Chondrocyte (in vitro differentiated cells): Measurements from ENCODE around the gene MED13. TPM values are rescaled to one million over a fixed set of nuclear protein-coding genes. Genes with fewer than 3 reads are reported as not detected.

ENCODE experiments used
- DNase-seq: peaks from one replicate; pipeline ENCODE4 v3.0.0; 2021; ENCODE audit warnings: mixed read lengths, low spot score
- H3K27ac Mint-ChIP-seq: one replicate; pipeline ENCODE4 v1.8.0; 2021; ENCODE audit warnings: mild to moderate bottlenecking, moderate library complexity, mixed read lengths; ENCODE audit not compliant: unreplicated experiment
- H3K27me3 Mint-ChIP-seq: 2 replicates; pipeline ENCODE4 v1.8.0; 2021; ENCODE audit warnings: low read depth, mixed read lengths
- H3K36me3 Mint-ChIP-seq: 2 replicates; pipeline ENCODE4 v1.8.0; 2021; ENCODE audit warnings: low read depth, mixed read lengths
- H3K4me1 Mint-ChIP-seq: 2 replicates; pipeline ENCODE4 v1.8.0; 2021; ENCODE audit warnings: low read depth, mild to moderate bottlenecking, mixed read lengths
- H3K4me3 Mint-ChIP-seq: one replicate; pipeline ENCODE4 v1.8.0; 2021; ENCODE audit warnings: mild to moderate bottlenecking, moderate library complexity, mixed read lengths; ENCODE audit not compliant: unreplicated experiment
- H3K9me3 Mint-ChIP-seq: 2 replicates; pipeline ENCODE4 v1.8.0; 2021; ENCODE audit warnings: low read depth, mixed read lengths
- total RNA-seq: library from RNA; stranded (reverse); gene quantifications from 3 replicates; pipeline ENCODE4 v1.2.1, GENCODE V29; 2021
- TF ChIP-seq, protein P1 (sequence below): fragments of 200-600 bp; sonication (generic); IDR thresholded peaks from 2 replicates; pipeline ENCODE4 v1.5.0; 2021; ENCODE audit warnings: antibody characterized with exemption, mild to moderate bottlenecking, moderate library complexity

Gene MED13
- total RNA-seq, 1 donor from 2014 or later, result 53.0 TPM

DNA sequence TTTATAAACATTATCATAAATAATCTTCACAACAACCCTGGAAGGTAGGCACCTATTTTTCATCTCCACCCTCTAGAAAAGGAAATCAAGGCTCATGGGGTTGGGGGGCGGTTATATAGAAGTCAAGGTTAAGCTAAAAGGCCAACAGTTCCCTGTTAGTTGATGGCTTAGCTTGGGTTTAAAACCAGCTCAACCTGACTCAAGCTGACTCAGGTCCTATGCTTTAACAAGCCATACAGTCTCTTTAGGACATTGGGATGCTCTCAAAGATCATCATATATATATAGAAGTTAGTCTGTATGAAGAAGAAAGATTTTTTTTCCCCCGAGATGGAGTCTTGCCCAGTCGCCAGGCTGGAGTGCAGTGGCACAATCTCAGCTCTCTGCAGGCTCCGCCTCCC is 44.8 kb upstream of the MED13 start:
- peaks cover 3% of the 10 kb centered on the region for H3K4me1 Mint-ChIP-seq
- no peak overlapping the region for H3K27ac Mint-ChIP-seq
- DNase-seq, result no peak
- H3K4me3 Mint-ChIP-seq, result no peak overlapping the region
- peaks cover 3% of the 10 kb centered on the region for H3K27me3 Mint-ChIP-seq
- no peaks in the 10 kb centered on the region for H3K36me3 Mint-ChIP-seq
- TF ChIP-seq, protein P1, sequence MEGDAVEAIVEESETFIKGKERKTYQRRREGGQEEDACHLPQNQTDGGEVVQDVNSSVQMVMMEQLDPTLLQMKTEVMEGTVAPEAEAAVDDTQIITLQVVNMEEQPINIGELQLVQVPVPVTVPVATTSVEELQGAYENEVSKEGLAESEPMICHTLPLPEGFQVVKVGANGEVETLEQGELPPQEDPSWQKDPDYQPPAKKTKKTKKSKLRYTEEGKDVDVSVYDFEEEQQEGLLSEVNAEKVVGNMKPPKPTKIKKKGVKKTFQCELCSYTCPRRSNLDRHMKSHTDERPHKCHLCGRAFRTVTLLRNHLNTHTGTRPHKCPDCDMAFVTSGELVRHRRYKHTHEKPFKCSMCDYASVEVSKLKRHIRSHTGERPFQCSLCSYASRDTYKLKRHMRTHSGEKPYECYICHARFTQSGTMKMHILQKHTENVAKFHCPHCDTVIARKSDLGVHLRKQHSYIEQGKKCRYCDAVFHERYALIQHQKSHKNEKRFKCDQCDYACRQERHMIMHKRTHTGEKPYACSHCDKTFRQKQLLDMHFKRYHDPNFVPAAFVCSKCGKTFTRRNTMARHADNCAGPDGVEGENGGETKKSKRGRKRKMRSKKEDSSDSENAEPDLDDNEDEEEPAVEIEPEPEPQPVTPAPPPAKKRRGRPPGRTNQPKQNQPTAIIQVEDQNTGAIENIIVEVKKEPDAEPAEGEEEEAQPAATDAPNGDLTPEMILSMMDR, result no peak
- H3K9me3 Mint-ChIP-seq, result peaks cover 5% of the 10 kb centered on the region

DNA sequence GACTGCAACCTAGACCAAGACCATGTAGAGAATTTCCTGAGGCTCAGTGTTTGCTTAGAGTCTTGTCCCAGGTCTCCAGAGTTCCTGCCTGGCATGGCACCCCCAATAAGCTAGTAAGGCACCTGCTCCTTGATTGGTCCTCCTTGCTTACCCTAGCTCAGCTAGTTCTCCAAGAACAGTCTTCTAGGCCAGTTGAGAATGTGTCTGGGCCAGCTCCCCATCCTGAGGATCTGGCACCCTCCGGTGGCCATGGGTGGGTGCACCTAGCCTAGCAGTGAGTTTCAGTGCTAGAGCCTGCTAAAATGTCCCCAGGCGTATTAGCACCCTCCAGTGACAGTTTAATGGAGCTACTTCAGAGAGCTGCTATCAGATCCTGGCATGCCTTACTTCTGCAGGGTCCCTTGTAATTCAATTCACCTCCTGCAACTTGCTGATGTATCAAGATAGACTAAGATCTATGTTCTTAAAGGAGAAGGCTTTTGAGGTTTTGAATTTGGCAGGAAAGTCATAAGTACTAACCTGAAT is 44.4 kb upstream of the MED13 start:
- H3K27me3 Mint-ChIP-seq, result peaks cover 3% of the 10 kb centered on the region
- DNase-seq, result no peak
- no peak overlapping the region for H3K4me3 Mint-ChIP-seq
- no peak overlapping the region for H3K27ac Mint-ChIP-seq
- peaks cover 3% of the 10 kb centered on the region for H3K4me1 Mint-ChIP-seq
- TF ChIP-seq, protein P1, result peak; percentile 72
- H3K9me3 Mint-ChIP-seq, result peaks cover 5% of the 10 kb centered on the region
- H3K36me3 Mint-ChIP-seq, result no peaks in the 10 kb centered on the region

DNA sequence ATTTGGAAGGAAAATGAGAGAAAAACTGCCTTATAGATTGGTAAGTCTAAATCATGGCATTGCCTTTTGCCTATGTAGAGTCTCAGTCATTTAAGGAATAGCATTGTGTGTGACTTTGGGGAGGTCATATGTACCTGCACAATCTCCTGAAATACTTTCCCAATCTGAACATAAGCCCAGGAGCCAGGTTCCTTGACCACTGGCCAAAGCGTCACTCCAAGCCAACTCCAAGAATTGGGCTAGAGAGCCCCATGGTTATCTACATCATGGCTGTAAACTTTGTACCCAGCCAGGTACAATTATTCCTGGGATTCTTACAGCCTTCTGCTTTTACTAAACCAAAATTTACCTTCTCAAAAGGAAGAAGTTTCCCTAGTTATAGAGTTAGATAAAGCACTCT is 40.8 kb upstream of the MED13 start:
- H3K4me3 Mint-ChIP-seq, result no peak overlapping the region

DNA sequence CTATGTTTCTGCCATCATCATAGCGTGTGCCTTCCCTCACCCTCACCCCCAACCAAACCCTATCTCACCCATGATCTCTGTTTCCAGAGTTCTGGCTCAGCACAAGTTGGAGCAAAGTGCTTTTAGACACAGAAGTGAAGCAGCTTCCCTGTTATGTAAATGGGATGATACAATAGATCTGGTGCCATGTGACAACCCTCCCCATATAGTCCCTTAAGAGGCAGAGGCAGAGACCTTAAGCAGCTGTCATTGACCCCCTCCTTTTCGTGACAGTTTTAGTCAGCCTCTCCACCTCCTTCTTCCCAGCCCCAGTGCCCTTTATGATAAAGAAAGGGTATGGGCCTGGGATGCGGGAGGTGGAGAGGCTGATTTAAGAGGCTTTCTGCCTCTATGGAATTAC is 40.3 kb upstream of the MED13 start:
- DNase-seq, result no peak
- TF ChIP-seq, protein P1, result no peak
- Mint-ChIP-seq H3K27me3 (peaks cover 3% of the 10 kb centered on the region), H3K27ac (no peak overlapping the region), H3K9me3 (no peaks in the 10 kb centered on the region), H3K4me3 (no peak overlapping the region), H3K4me1 (no peaks in the 10 kb centered on the region), H3K36me3 (no peaks in the 10 kb centered on the region)

More for the DNA sequence above, 40.8 kb upstream of the MED13 start:
- TF ChIP-seq, protein P1, result no peak
- no peak for DNase-seq
- peaks cover under 1% of the 10 kb centered on the region for H3K4me1 Mint-ChIP-seq
- H3K9me3 Mint-ChIP-seq, result no peaks in the 10 kb centered on the region
- H3K36me3 Mint-ChIP-seq, result no peaks in the 10 kb centered on the region
- peaks cover 3% of the 10 kb centered on the region for H3K27me3 Mint-ChIP-seq
- no peak overlapping the region for H3K27ac Mint-ChIP-seq

DNA sequence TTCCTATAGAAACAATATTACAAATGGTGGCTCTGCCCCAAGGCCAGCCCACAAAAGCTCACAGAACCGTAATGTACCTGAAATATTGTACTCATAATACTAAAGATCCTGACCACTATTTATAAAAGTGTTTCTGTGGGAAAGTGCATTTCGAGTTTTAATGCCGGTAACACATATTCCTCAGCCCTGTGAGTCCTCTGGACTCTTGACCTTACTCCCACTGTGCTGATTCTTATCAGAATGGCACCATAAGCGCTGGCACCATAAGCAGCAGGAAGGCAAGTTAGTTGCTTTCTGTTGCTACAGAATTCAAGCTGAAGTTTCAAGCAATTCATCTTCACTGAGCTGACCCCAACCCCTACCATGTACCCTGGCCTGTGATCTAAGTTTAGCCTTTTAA is 36.4 kb upstream of the MED13 start:
- DNase-seq, result no peak
- Mint-ChIP-seq H3K9me3 (no peaks in the 10 kb centered on the region), H3K27ac (no peak overlapping the region), H3K4me3 (no peak overlapping the region), H3K36me3 (peaks cover 2% of the 10 kb centered on the region), H3K27me3 (peaks cover 1% of the 10 kb centered on the region), H3K4me1 (no peaks in the 10 kb centered on the region)
- TF ChIP-seq, protein P1, result no peak
